Osteoblast (primary cell): Measurements from ENCODE around the gene CASP9. TPM values are rescaled to one million over a fixed set of nuclear protein-coding genes. Genes with fewer than 3 reads are reported as not detected.

ENCODE experiments used
- DNase-seq: peaks from one replicate; pipeline ENCODE4 v3.0.0; 2011; ENCODE audit warnings: low spot score, mixed read lengths; ENCODE audit not compliant: insufficient read length; ENCODE audit errors: missing footprints
- H2AFZ ChIP-seq: 2 replicates; pipeline ENCODE4 v1.6.0; 2011; ENCODE audit warnings: mild to moderate bottlenecking, low read length
- H3K27ac ChIP-seq: 2 replicates; pipeline ENCODE4 v1.5.1; 2011; ENCODE audit warnings: mild to moderate bottlenecking, low read depth, low read length, moderate library complexity
- H3K27me3 ChIP-seq: 2 replicates; pipeline ENCODE4 v1.6.0; 2012; ENCODE audit warnings: mild to moderate bottlenecking, control low read depth, inconsistent platforms, low read length, moderate library complexity; ENCODE audit not compliant: insufficient read depth
- H3K36me3 ChIP-seq: 2 replicates; pipeline ENCODE4 v1.5.1; 2011; ENCODE audit warnings: mild to moderate bottlenecking, low read length, control low read depth, moderate library complexity; ENCODE audit not compliant: insufficient read depth
- H3K4me1 ChIP-seq: 2 replicates; pipeline ENCODE4 v1.5.1; 2011; ENCODE audit warnings: mild to moderate bottlenecking, low read length, control low read depth, moderate library complexity; ENCODE audit not compliant: insufficient read depth
- H3K4me2 ChIP-seq: 2 replicates; pipeline ENCODE4 v1.6.0; 2011; ENCODE audit warnings: mild to moderate bottlenecking, low read length; ENCODE audit not compliant: insufficient read depth
- H3K4me3 ChIP-seq: fragments of 200-600 bp; sonication (generic); 3 replicates; pipeline ENCODE4 v1.5.1; 2012; ENCODE audit warnings: mild to moderate bottlenecking, low read length, inconsistent platforms; ENCODE audit not compliant: insufficient read depth
- H3K79me2 ChIP-seq: 2 replicates; pipeline ENCODE4 v1.6.0; 2012; ENCODE audit warnings: mild to moderate bottlenecking, low read length, control low read depth, inconsistent platforms; ENCODE audit not compliant: insufficient read depth
- H3K9me3 ChIP-seq: 2 replicates; pipeline ENCODE4 v1.5.1; 2011; ENCODE audit warnings: low read depth, low read length, control low read depth
- H4K20me1 ChIP-seq: 2 replicates; pipeline ENCODE4 v1.6.0; 2012; ENCODE audit warnings: mild to moderate bottlenecking, low read length, control low read depth; ENCODE audit not compliant: insufficient read depth
- CTCF ChIP-seq: IDR thresholded peaks from 2 replicates; pipeline ENCODE4 v1.5.1; 2011; ENCODE audit warnings: mild to moderate bottlenecking, low read depth, low read length, moderate library complexity; ENCODE audit errors: extremely low read depth
- total RNA-seq: library from RNA; depleted of rRNA; stranded (reverse); fragments of >200 nt; gene quantifications from 2 replicates; pipeline ENCODE4 v1.2.3, GENCODE V29; 2012

Gene CASP9
- total RNA-seq, 1 donor: 10.9 TPM

GRCh38 chr1:15557008-15557407 lies 33.0 kb upstream of the CASP9 start:
- Histone ChIP-seq H4K20me1 (no peaks in the 10 kb centered on the region), H3K4me3 (no peak overlapping the region), H3K27ac (no peak overlapping the region), H3K36me3 (peaks cover 21% of the 10 kb centered on the region), H2AFZ (no peak overlapping the region), H3K4me1 (no peaks in the 10 kb centered on the region), H3K79me2 (no peaks in the 10 kb centered on the region), H3K4me2 (no peak overlapping the region), H3K9me3 (no peaks in the 10 kb centered on the region), H3K27me3 (no peaks in the 10 kb centered on the region)
- DNase-seq: no peak
- TF ChIP-seq CTCF: no peak

- peak; percentile 36 for DNase-seq
- no peak for TF ChIP-seq CTCF
- Histone ChIP-seq H3K79me2 (no peaks in the 10 kb centered on the region), H3K4me1 (no peaks in the 10 kb centered on the region), H3K4me2 (no peak overlapping the region), H4K20me1 (no peaks in the 10 kb centered on the region), H2AFZ (no peak overlapping the region), H3K27me3 (no peaks in the 10 kb centered on the region), H3K4me3 (no peak overlapping the region), H3K36me3 (peaks cover 48% of the 10 kb centered on the region), H3K27ac (no peak overlapping the region), H3K9me3 (no peaks in the 10 kb centered on the region)
Observed at GRCh38 chr1:15550573-15550972, 26.6 kb upstream of the CASP9 start.

GRCh38 chr1:15546641-15547040 lies 22.6 kb upstream of the CASP9 start:
- no peak overlapping the region for H3K4me3 ChIP-seq
- DNase-seq: no peak
- no peak for TF ChIP-seq CTCF
- H3K36me3 ChIP-seq: peaks cover 67% of the 10 kb centered on the region
- no peaks in the 10 kb centered on the region for H3K79me2 ChIP-seq
- no peaks in the 10 kb centered on the region for H3K27me3 ChIP-seq
- no peak overlapping the region for H3K4me2 ChIP-seq
- H4K20me1 ChIP-seq: no peaks in the 10 kb centered on the region
- H3K4me1 ChIP-seq: peaks cover 9% of the 10 kb centered on the region
- no peak overlapping the region for H3K27ac ChIP-seq
- H2AFZ ChIP-seq: no peak overlapping the region
- H3K9me3 ChIP-seq: no peaks in the 10 kb centered on the region

- H3K79me2 ChIP-seq: no peaks in the 10 kb centered on the region
- no peak for TF ChIP-seq CTCF
- peaks cover 13% of the 10 kb centered on the region for H3K4me1 ChIP-seq
- peak overlapping the region; percentile 17 for H3K4me2 ChIP-seq
- H3K4me3 ChIP-seq: no peak overlapping the region
- DNase-seq: peak; percentile 67
- peak overlapping the region; percentile 54 for H3K27ac ChIP-seq
- H4K20me1 ChIP-seq: no peaks in the 10 kb centered on the region
- H3K36me3 ChIP-seq: peaks cover 63% of the 10 kb centered on the region
- no peaks in the 10 kb centered on the region for H3K9me3 ChIP-seq
- no peaks in the 10 kb centered on the region for H3K27me3 ChIP-seq
- no peak overlapping the region for H2AFZ ChIP-seq
Observed at GRCh38 chr1:15543589-15544568, 19.9 kb upstream of the CASP9 start.
